Activated CD4-positive, alpha-beta T cell treated with anti-CD3 and anti-CD28 coated beads for 1 hour (primary cell): ENCODE data around the gene PFDN2.

Experiments used
- DNase-seq: peaks from one replicate; pipeline ENCODE4 v3.0.0-alpha.2; 2020

The PFDN2 gene, protein sequence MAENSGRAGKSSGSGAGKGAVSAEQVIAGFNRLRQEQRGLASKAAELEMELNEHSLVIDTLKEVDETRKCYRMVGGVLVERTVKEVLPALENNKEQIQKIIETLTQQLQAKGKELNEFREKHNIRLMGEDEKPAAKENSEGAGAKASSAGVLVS

DNA sequence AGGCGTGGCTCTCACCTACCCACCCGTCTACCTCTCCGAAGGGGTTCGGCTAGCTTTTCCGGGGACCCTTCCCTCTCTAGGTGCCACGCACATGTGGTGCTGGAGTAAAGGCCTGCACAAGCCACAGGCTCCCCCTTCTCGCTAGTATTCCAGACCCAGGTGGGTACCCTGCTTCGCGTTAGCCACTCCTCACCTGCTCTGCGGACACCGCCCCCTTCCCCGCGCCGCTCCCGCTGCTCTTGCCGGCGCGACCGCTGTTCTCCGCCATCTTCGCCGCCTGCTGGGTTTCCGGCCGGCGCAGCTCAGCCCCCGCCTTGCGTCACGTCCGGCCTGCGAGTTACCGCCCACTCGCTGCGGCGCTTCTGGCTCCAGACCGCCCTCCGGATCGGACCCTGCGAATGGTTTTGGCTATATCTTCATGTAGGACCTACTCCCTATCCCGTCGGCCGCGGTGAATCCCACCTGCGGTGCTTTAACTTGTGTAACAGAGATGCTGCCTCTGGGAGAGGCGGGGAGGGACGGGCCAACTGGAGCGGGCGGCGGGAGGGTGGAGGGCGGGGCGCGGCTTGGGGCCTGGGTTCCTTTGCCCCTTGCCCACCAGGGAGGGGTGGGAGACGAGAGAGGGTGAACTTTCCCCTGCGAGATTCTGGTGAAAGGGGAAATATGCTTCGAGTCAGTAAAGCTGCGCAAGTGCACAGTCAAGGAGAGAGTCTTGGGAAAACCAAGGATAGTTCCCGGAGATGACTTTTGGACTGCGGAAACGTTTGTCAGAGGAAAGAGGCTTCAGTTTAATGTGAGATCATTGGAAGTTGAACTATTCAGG, at the start of gene PFDN2, which contains the start of gene NIT1:
Gene PFDN2, minus strand, starts transcription at position 279 of the 823 bp plus-strand sequence. Its CDS starts 11 bp downstream, at position 268.
Gene NIT1, plus strand, starts transcription at position 347 of the 823 bp plus-strand sequence. Its CDS starts 72 bp downstream, at position 419.
- peak; percentile 78 for DNase-seq

DNA sequence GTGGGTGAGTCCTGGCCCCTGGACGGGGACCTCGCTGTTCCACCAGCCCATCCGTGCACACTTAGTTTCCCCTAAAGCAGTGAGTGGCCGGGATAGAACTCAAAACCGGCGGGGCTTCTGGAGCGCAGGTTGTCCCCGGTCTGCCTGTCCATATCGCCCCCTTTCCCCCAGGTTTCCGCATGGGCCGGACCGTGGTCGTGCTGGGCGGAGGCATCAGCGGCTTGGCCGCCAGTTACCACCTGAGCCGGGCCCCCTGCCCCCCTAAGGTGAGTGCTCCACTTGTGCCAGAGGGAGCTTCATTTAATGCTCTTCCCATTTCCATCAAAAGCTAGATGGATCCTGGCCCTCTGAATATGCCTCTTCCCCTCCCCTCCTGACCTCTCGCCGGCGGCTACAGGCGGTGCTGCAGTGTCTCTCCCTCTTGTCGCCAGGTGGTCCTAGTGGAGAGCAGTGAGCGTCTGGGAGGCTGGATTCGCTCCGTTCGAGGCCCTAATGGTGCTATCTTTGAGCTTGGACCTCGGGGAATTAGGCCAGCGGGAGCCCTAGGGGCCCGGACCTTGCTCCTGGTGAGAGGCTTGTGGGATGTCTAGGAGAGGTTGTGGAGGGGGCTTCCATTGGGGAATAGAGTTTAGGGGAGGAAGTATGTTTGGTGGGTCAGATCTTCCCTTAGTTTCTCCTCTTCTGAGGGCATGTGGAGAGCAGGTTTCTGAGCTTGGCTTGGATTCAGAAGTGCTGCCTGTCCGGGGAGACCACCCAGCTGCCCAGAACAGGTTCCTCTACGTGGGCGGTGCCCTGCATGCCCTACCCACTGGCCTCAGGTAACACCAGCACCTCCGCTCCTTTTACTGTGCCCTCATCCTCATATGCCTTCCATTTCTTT, 49.1 kb upstream of the PFDN2 start:
- DNase-seq, result no peak

GRCh38 chr1:161165742-161166668, 48.2 kb upstream of the PFDN2 start, which contains the start of gene PPOX:
PPOX (plus strand) TSS chr1:161166426; CDS start chr1:161166848, 422 bp downstream.
- DNase-seq, result peak; percentile 84

DNA sequence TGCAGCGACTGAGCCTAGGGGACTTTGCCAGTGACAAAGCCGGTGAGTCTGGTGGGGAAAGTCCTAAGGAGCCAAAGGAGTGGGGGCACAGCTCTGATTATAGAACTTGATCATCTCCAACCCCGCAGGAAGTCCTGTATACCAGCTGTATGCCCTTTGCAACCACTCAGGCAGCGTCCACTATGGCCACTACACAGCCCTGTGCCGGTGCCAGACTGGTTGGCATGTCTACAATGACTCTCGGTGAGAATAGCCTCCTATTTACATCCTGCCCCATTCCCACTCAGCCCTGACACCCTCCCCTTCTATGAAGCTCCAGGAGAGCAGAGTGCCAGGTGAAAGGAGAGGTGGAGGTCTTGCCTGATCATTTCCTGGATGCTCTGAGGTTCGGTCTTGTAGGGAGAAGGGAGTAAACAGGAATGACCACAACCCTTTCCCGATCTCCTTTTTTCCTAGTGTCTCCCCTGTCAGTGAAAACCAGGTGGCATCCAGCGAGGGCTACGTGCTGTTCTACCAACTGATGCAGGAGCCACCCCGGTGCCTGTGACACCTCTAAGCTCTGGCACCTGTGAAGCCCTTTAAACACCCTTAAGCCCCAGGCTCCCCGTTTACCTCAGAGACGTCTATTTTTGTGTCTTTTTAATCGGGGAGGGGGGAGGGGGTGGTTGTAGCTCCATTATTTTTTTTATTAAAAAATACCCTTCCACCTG, 47.2 kb upstream of the PFDN2 start:
- no peak for DNase-seq

- no peak for DNase-seq
Observed at GRCh38 chr1:161163793-161164192, 46.0 kb upstream of the PFDN2 start.

GRCh38 chr1:161162806-161163205, 45.0 kb upstream of the PFDN2 start:
- no peak for DNase-seq

- DNase-seq, result no peak
Observed at GRCh38 chr1:161162052-161162451, 44.2 kb upstream of the PFDN2 start.

DNA sequence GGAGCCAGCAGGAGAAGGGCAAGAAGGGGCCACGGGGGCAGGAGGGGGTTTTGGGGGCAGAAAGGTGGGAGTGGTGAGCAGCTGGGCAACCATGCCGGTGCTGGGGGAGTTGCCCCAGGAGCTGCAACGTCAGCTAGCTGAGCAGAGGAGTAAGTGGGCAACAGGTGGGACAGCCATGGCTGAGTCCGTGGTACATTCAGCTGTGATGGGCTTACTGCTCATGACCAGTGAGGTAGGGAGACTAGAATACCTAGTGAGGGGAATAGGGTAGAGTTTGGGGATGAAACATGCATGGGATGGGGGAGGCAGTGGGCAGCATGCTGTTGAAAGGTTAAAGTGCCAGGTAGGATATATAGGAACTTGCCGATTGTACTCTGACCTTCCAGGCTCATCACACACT, 43.8 kb upstream of the PFDN2 start:
- no peak for DNase-seq

- DNase-seq, result no peak
Observed at GRCh38 chr1:161160671-161161145, 42.9 kb upstream of the PFDN2 start.

DNA sequence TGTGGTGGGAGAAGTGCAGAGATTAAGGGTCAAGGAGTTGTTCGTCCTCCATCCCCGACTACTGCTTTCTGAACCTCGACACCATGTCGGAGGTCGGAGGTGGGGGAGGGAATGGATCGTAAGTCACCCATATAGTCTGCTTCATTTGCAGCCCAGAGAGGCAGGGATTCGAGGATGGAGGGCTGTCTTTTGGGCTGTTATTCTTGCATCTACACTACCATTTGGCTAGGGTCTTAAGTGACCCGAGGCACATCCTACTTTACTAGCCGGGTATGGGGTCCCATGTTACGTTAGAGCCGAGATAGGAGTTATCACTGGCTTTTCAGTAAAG, 42.0 kb upstream of the PFDN2 start:
- DNase-seq, result no peak

DNA sequence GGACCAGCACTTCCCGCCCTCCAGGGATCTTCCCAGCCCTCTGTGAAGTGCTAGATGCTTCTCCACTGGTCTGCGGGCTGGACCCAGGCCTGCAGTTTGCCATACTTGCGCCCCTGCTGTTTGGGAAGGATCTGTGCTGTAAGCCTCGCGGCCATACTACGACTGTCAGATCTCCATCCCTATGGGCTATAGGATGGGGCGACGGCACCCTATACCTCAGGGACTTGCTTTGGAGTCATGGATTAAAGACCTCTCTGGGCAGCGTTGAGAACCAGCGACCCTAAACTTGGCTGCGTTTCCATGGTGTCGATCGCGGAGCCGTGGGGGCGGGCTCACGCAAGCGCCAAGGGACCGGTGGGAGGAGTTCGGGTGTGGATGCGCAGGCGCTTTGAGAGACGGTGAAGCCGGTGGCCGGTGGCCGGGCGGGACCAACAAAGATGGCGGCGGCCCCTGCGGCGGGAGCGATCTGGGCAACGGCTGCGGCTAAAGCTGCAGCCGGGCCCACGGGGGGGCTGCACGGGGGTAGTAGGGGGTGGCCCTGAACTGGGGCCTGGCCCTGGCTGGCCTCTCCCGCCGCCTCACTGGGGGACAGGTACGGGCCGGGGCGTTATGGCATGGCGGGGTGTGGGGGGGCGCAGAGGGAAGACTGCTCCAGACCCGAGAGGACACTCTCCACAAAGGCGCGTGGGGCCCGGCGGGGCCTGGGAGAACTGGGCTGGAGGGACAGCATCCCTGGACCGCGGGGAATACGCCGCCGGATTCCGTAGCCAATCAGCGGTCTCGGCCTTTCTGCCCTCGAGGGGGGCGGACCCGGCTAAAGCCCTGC, 41.5 kb upstream of the PFDN2 start, which contains the start of gene USP21:
Gene USP21, plus strand, starts transcription at position 414 of the 826 bp plus-strand sequence. CDS start 1,141 bp downstream, outside the sequence.
- DNase-seq, result peak; percentile 86

DNA sequence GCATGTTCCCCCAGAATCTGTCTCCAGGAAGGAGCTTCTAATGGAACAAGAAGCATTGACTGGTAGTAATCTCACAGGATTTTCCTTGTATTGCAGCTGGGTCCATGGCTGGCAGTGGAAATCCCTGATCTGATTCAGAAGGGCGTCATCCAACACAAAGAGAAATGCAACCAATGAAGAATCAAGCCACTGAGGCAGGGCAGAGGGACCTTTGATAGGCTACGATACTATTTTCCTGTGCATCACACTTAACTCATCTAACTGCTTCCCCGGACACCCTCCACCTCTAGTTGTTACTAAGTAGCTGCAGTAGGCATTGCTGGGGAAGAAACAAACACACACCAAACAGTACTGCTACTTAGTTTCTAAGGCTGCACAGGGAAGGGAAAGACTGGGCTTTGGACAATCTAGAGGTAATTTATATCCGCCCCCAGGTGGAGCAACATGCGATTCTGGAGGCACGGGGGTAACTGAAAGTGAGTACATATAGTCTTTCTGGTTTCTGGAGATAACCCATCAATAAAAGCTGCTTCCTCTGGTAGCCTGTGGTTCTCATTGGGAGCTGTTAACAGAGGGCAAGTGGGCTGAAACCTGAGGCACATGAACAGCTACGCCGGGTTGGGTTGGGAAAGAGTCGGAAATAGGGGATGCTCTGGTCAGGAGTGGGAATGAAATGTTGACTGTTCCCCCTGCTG, 40.6 kb upstream of the PFDN2 start:
- no peak for DNase-seq

- DNase-seq, result no peak
Observed at GRCh38 chr1:161157867-161158266, 40.0 kb upstream of the PFDN2 start.

DNA sequence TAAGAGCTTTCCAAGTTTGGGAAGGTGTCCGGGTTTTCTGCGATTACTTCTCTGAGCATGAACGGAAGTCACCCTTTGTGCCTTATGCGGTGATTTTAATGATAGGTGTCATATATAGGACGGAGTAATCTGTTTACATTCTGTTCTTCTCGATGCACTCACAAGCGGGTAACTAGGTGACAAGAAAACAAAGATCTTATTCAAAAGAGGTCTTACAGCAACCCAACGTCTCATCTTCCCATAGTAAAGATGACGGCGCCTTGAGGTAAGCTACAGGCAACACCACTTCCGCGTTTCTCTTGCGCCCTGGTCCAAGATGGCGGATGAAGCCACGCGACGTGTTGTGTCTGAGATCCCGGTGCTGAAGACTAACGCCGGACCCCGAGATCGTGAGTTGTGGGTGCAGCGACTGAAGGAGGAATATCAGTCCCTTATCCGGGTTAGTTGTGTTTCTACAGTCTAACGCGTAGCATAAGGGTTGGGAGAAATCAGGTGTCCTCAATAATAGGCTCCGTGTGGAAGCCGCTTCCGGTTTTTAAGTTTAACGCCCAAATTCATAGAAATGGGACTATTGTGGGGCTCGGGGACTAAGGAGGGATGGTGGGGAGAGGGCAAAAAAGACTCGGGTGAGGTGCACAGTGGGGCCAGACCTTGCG, 36.0 kb upstream of the PFDN2 start, which contains the start of gene UFC1:
Gene UFC1, plus strand, starts transcription at position 297 of the 656 bp plus-strand sequence. Its CDS starts 20 bp downstream, at position 317.
- peak; percentile 69 for DNase-seq

GRCh38 chr1:161153176-161153575, 35.3 kb upstream of the PFDN2 start:
- DNase-seq, result no peak

DNA sequence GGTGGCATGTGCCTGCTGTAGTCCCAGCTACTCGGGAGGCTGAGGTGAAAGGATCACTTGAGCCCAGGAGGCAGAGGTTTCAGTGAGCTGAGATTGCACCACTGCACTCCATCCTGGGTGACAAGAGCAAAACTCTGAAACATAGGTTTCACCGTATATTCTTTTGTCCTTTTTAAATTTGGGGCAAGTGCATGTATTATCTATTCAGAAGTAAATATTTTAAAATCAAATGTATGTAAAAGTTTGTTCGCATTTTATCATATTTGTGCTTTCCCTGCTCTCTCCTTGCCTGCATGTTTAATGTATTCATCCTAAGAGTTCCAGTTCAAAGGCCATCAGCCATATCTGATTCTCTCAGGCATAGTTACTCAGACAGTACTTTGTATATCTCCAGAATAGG, 28.0 kb upstream of the PFDN2 start:
- no peak for DNase-seq

DNA sequence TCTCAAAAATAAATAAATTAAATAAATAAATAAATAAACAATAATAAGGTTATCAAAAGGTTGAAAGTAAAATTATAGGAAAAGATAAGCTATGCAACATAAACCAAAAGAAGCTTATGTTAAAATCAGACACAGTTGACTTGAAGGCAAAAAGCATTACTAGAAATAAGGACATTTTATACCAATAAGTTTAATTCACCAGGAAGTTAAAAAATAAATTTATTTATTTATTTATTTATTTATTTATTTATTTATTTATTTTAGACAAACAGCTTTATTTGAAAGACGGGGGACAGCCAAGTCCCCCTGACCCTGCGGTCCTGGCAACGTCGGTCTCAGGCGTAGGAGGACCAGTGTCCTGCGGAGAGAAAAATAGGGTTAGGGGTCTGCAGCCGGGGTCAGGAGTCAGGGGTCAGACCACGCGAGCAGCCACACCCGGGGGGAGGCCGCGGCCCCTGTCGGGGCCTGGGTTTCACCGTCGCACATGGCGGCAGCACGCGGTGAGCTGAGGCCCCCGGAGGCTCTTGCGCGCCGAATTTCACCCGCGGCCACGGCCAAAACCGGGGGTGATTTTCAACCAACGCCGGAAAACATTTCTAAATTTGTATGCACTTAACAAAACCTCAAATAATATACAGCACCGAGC, 23.0 kb upstream of the PFDN2 start:
- DNase-seq, result no peak

GRCh38 chr1:161139766-161140165, 21.9 kb upstream of the PFDN2 start:
- no peak for DNase-seq
